GM18526 (cell line): ENCODE data around the gene ZKSCAN2.

Experiments
- POLR2A ChIP-seq: IDR thresholded peaks from 3 replicates; pipeline ENCODE4 v1.6.1; 2011; ENCODE audit not compliant: insufficient read length; ENCODE audit errors: extremely low read depth

The ZKSCAN2 gene

GRCh38 chr16:25194273-25194878 is 63.3 kb downstream of the ZKSCAN2 start:
- no peak for TF ChIP-seq POLR2A

DNA sequence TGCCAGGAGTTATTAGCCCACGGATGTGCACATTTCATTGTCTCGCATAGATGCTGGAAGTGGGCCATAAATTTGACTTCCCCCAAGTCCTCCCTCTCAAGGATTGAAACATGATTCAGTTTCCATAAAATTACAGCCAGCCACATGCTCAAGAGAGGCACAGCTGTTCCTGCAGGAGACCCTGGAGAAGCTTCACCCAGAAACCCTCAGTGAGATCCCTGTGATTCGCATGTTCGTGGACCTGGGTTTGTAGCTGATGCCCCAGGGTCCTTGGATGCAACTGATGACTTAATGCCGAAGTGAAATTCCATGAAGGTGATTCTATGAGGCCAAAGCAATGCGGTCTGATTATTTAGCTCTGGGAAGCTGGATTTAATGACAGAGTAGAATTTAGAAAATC is 65.5 kb downstream of the ZKSCAN2 start:
- TF ChIP-seq POLR2A: no peak

DNA sequence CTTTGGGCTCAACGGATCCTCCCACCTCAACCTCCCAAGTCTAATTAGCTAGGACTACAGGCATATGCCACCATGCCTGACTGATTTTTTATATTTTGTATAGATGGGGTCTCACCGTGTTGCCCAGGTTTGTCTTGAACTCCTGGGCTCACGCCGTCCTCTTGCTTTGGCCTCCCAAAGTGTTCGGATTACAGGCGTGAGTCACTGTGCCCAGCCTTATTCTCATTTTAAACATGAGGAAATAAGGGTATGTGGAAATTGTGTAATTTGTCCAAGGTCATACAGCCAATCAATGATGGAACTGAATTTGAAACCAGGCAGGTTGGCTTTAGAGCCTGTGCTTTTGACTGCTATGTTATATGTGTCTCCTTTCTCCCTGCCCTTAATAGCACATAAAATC is 68.3 kb downstream of the ZKSCAN2 start:
- TF ChIP-seq POLR2A: no peak

DNA sequence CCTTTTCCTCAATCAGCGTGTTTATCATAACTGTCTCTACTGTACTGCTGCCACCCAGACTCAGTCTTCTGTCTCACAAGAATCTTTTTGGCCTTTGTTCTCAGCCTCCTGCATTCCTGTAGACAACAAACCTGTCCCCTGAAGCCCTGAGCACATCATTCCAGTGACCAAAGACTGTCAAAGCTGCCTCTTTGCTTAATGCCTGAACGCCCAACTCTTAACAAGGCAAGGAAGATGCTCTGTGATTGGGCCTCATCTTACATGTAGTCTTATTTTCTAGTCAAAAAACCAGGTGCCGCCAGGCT is 70.2 kb downstream of the ZKSCAN2 start:
- no peak for TF ChIP-seq POLR2A
